Activated CD8-positive, alpha-beta memory T cell treated with anti-CD3 and anti-CD28 coated beads, Interleukin-2, amount 50 U/mL, for 48 hours (primary cell): Measurements from ENCODE around the gene ACSBG1.

Experiments used
- DNase-seq: peaks from one replicate; pipeline ENCODE4 v3.0.0-alpha.2; 2020

The ACSBG1 gene

GRCh38 chr15:78201281-78202190 is 32.8 kb downstream of the ACSBG1 start:
- DNase-seq, result peak; percentile 25

GRCh38 chr15:78200276-78200930 is 34.0 kb downstream of the ACSBG1 start:
- DNase-seq, result peak; percentile 25

- DNase-seq, result peak; percentile 29
Measured at GRCh38 chr15:78197632-78198031, 36.7 kb downstream of the ACSBG1 start.

GRCh38 chr15:78195735-78196201 is 38.6 kb downstream of the ACSBG1 start:
- peak; percentile 66 for DNase-seq

- peak; percentile 38 for DNase-seq
Measured at GRCh38 chr15:78194568-78194925, 39.8 kb downstream of the ACSBG1 start.

GRCh38 chr15:78193731-78194567 is 40.4 kb downstream of the ACSBG1 start:
- peak; percentile 42 for DNase-seq

GRCh38 chr15:78192826-78193594 is 41.4 kb downstream of the ACSBG1 start:
- peak; percentile 43 for DNase-seq

GRCh38 chr15:78182821-78183220 is 51.5 kb downstream of the ACSBG1 start:
- DNase-seq, result no peak

GRCh38 chr15:78182336-78182700 is 52.0 kb downstream of the ACSBG1 start:
- DNase-seq, result no peak

- no peak for DNase-seq
Measured at GRCh38 chr15:78179906-78180305, 54.5 kb downstream of the ACSBG1 start.

- DNase-seq, result no peak
Measured at GRCh38 chr15:78179286-78179840, 55.0 kb downstream of the ACSBG1 start.

- DNase-seq, result no peak
Measured at GRCh38 chr15:78178064-78178463, 56.3 kb downstream of the ACSBG1 start.

GRCh38 chr15:78177447-78177873 is 56.9 kb downstream of the ACSBG1 start:
- DNase-seq, result peak; percentile 67

- DNase-seq, result no peak
Measured at GRCh38 chr15:78175330-78175729, 59.0 kb downstream of the ACSBG1 start.

- no peak for DNase-seq
Measured at GRCh38 chr15:78174401-78174800, 60.0 kb downstream of the ACSBG1 start.

GRCh38 chr15:78171864-78172472 is 62.4 kb downstream of the ACSBG1 start:
- no peak for DNase-seq

GRCh38 chr15:78170848-78171773 is 63.3 kb downstream of the ACSBG1 start:
- no peak for DNase-seq

- no peak for DNase-seq
Measured at GRCh38 chr15:78168608-78169007, 65.8 kb downstream of the ACSBG1 start.

- DNase-seq, result no peak
Measured at GRCh38 chr15:78167227-78167888, 67.0 kb downstream of the ACSBG1 start.

- no peak for DNase-seq
Measured at GRCh38 chr15:78164010-78164409, 70.4 kb downstream of the ACSBG1 start.
